Measurements from ENCODE around the gene ZBED6.
"Not testable (repeated sequence)": the region's sequence is repeated elsewhere in the genome, so short reads cannot be mapped to it uniquely, and the experiment has no call there.

- not testable (repeated sequence) for TF ChIP-seq REST (IDR thresholded peaks at IDR 0.05; ENCODE audit: borderline replicate concordance); CTCF (IDR thresholded peaks at IDR 0.05; ENCODE audit: poor library complexity, severe bottlenecking)
Observed at GRCh38 chr1:203793561-203793960, 1.9 kb upstream of the ZBED6 start.
